ENCODE data around the gene CDC14A.
"Not testable (repeated sequence)": the region's sequence is repeated elsewhere in the genome, so short reads cannot be mapped to it uniquely, and the experiment has no call there.

Gene CDC14A

GRCh38 chr1:100335436-100335835 is 16.9 kb upstream of the CDC14A start:
- no peak for DNase-seq (ENCODE audit: low read depth, low spot score)

- DNase-seq (ENCODE audit: low read depth, low spot score): peak; percentile 13
These were observed 14.4 kb upstream of the CDC14A start for GRCh38 chr1:100337878-100338277.

- DNase-seq (ENCODE audit: low read depth, low spot score): not testable (repeated sequence)
These were observed 12.6 kb upstream of the CDC14A start for GRCh38 chr1:100339735-100340134.

- DNase-seq (ENCODE audit: low read depth, low spot score): no peak
These were observed 11.8 kb upstream of the CDC14A start for GRCh38 chr1:100340494-100340893.

GRCh38 chr1:100342348-100342747 is 10.0 kb upstream of the CDC14A start:
- DNase-seq (ENCODE audit: low read depth, low spot score): no peak

GRCh38 chr1:100343897-100344296 is 8.4 kb upstream of the CDC14A start:
- DNase-seq (ENCODE audit: low read depth, low spot score): no peak

- no peak for DNase-seq (ENCODE audit: low read depth, low spot score)
These were observed 7.5 kb upstream of the CDC14A start for GRCh38 chr1:100344774-100345173.

GRCh38 chr1:100346387-100346786 is 5.9 kb upstream of the CDC14A start:
- DNase-seq (ENCODE audit: low read depth, low spot score): no peak

GRCh38 chr1:100347009-100347966 is 5.0 kb upstream of the CDC14A start:
- DNase-seq (ENCODE audit: low read depth, low spot score): no peak

- DNase-seq (ENCODE audit: low read depth, low spot score): no peak
These were observed 3.7 kb upstream of the CDC14A start for GRCh38 chr1:100348549-100349144.

- no peak for DNase-seq (ENCODE audit: low read depth, low spot score)
These were observed 3.1 kb upstream of the CDC14A start for GRCh38 chr1:100349246-100349645.

- no peak for DNase-seq (ENCODE audit: low read depth, low spot score)
These were observed 1.6 kb upstream of the CDC14A start for GRCh38 chr1:100350787-100351094.

- peak; percentile 96 for DNase-seq (ENCODE audit: low read depth, low spot score)
These were observed 1.0 kb upstream of the CDC14A start for GRCh38 chr1:100351095-100351887.

- no peak for DNase-seq (ENCODE audit: low read depth, low spot score)
These were observed 930 bp downstream of the CDC14A start for GRCh38 chr1:100353071-100353801.

- DNase-seq (ENCODE audit: low read depth, low spot score): peak; percentile 61
These were observed 1.7 kb downstream of the CDC14A start for GRCh38 chr1:100353988-100354387.

- peak; percentile 75 for DNase-seq (ENCODE audit: low read depth, low spot score)
These were observed 2.7 kb downstream of the CDC14A start for GRCh38 chr1:100354971-100355394.

GRCh38 chr1:100358210-100358609 is 5.9 kb downstream of the CDC14A start:
- no peak for DNase-seq (ENCODE audit: low read depth, low spot score)

- DNase-seq (ENCODE audit: low read depth, low spot score): no peak
These were observed 6.8 kb downstream of the CDC14A start for GRCh38 chr1:100359139-100359538.

GRCh38 chr1:100360790-100361510 is 8.6 kb downstream of the CDC14A start:
- DNase-seq (ENCODE audit: low read depth, low spot score): no peak

- peak; percentile 7 for DNase-seq (ENCODE audit: low read depth, low spot score)
These were observed 9.3 kb downstream of the CDC14A start for GRCh38 chr1:100361511-100362089.

All from ELF-1 (cell line).